GM21737 (cell line): Measurements from ENCODE around the gene RNF183.
A peak's percentile ranks its signal among the peaks of the same experiment; 100 is the strongest.
"Not testable (repeated sequence)": the region's sequence is repeated elsewhere in the genome, so short reads cannot be mapped to it uniquely, and the experiment has no call there.

Experiments used
- ATAC-seq: cut with Tn5 transposase; IDR thresholded peaks from one replicate; pipeline ENCODE4 v1.9.1; 2021; ENCODE audit warnings: mild to moderate bottlenecking, moderate library complexity; ENCODE audit not compliant: unreplicated experiment

RNF183 gene

GRCh38 chr9:113275157-113276131, 27.7 kb downstream of the RNF183 start, which contains the start of the genes CDC26 and PRPF4:
Gene CDC26, minus strand, starts transcription at chr9:113275572. Its CDS starts 3,065 bp downstream, at chr9:113272507.
Gene PRPF4, plus strand, starts transcription at chr9:113275658. Its CDS starts 86 bp downstream, at chr9:113275744.
- ATAC-seq, result peak; percentile 98

- ATAC-seq, result peak; percentile 6
Observed at GRCh38 chr9:113274474-113275156, 28.6 kb downstream of the RNF183 start.

GRCh38 chr9:113269871-113270270, 33.3 kb downstream of the RNF183 start:
- no peak for ATAC-seq

GRCh38 chr9:113269355-113269754, 33.8 kb downstream of the RNF183 start:
- no peak for ATAC-seq

GRCh38 chr9:113267911-113268566, 35.1 kb downstream of the RNF183 start:
- ATAC-seq, result no peak

GRCh38 chr9:113266174-113266573, 37.0 kb downstream of the RNF183 start:
- no peak for ATAC-seq

- no peak for ATAC-seq
Observed at GRCh38 chr9:113261917-113262671, 41.1 kb downstream of the RNF183 start.

GRCh38 chr9:113258282-113258681, 44.9 kb downstream of the RNF183 start:
- ATAC-seq, result no peak

- ATAC-seq, result no peak
Observed at GRCh38 chr9:113257863-113258262, 45.3 kb downstream of the RNF183 start.

GRCh38 chr9:113255438-113255837, 47.7 kb downstream of the RNF183 start:
- ATAC-seq, result no peak

- ATAC-seq, result no peak
Observed at GRCh38 chr9:113254991-113255390, 48.2 kb downstream of the RNF183 start.

GRCh38 chr9:113250807-113251206, 52.4 kb downstream of the RNF183 start:
- ATAC-seq, result no peak

- ATAC-seq, result not testable (repeated sequence)
Observed at GRCh38 chr9:113249661-113250060, 53.5 kb downstream of the RNF183 start.

- no peak for ATAC-seq
Observed at GRCh38 chr9:113247640-113248039, 55.5 kb downstream of the RNF183 start.
